ENCODE results near the gene PAX5.

PAX5 gene

GRCh38 chr9:36892279-36892678 lies 141.8 kb downstream of the PAX5 start:
- H3K36me3 ChIP-seq (ENCODE audit: control insufficient read depth in 2 of 2, insufficient read depth in 1 of 2, low read length in 2 of 2): no peaks in the 10 kb centered on the region
- H3K9me3 ChIP-seq (ENCODE audit: control insufficient read depth, insufficient read depth, low read depth, low read length): no peaks in the 10 kb centered on the region
- TF ChIP-seq ZNF664 (tag by site-specific recombination; IDR thresholded peaks at IDR 0.05) (peak; percentile 98), ZNF580 (tag by site-specific recombination; IDR thresholded peaks at IDR 0.05) (peak; percentile 34; the same call in 1 of the 2 replicates), FEZF1 (tag by site-specific recombination; IDR thresholded peaks at IDR 0.05) (no peak), ZNF24 (tag by site-specific recombination; IDR thresholded peaks at IDR 0.05) (peak; percentile 78), BCL11A (tag by site-specific recombination; IDR thresholded peaks at IDR 0.05; ENCODE audit: low read depth) (no peak), MZF1 (tag by site-specific recombination; IDR thresholded peaks at IDR 0.05; ENCODE audit: borderline replicate concordance) (peak; percentile 88; the same call in 1 of the 2 replicates), TRIM28 (IDR thresholded peaks at IDR 0.05; ENCODE audit: borderline replicate concordance, low read length) (peak; percentile 92), GLIS1 (tag by site-specific recombination; IDR thresholded peaks at IDR 0.05) (peak; percentile 8; the same call in 1 of the 2 replicates)
- CTCF ChIA-PET: interaction anchor here (1.1 to 4.1 kb wide), 3 partner anchors 9 to 88 kb away, joined by 3 to 23 read pairs (median 4); no protein-coding TSS in a partner anchor
- POLR2A ChIA-PET: interaction anchor here (1.6 kb wide), 1 partner anchor 11 kb away, joined by 4 read pairs; no protein-coding TSS in a partner anchor
- no peaks in the 10 kb centered on the region for H3K4me1 ChIP-seq (ENCODE audit: control insufficient read depth, insufficient read depth, low read length)
- H3K27ac ChIP-seq (ENCODE audit: extremely low read depth, low read depth, low read length): no peak overlapping the region
- no peak overlapping the region for H3K4me3 ChIP-seq (ENCODE audit: low read depth, low read length)

GRCh38 chr9:36891341-36891811 lies 142.7 kb downstream of the PAX5 start:
- H3K4me1 ChIP-seq (ENCODE audit: control insufficient read depth, insufficient read depth, low read length): no peaks in the 10 kb centered on the region
- no peaks in the 10 kb centered on the region for H3K36me3 ChIP-seq (ENCODE audit: control insufficient read depth in 2 of 2, insufficient read depth in 1 of 2, low read length in 2 of 2)
- no peak overlapping the region for H3K4me3 ChIP-seq (ENCODE audit: low read depth, low read length)
- H3K27ac ChIP-seq (ENCODE audit: extremely low read depth, low read depth, low read length): no peak overlapping the region
- ChIA-PET CTCF (interaction anchor here (0.7 to 4.1 kb wide), 6 partner anchors 10 to 89 kb away, joined by 3 to 23 read pairs (median 4); no protein-coding TSS in a partner anchor), POLR2A (interaction anchor here (0.5 to 1.6 kb wide), 2 partner anchors 12 to 296 kb away, joined by 4 read pairs; no protein-coding TSS in a partner anchor)
- no peaks in the 10 kb centered on the region for H3K9me3 ChIP-seq (ENCODE audit: control insufficient read depth, insufficient read depth, low read depth, low read length)
- TF ChIP-seq ZNF19 (tag by site-specific recombination; IDR thresholded peaks at IDR 0.05; ENCODE audit: low read depth) (no peak), REST (tag by site-specific recombination; IDR thresholded peaks at IDR 0.05) (no peak), ZNF558 (tag by site-specific recombination; IDR thresholded peaks at IDR 0.05) (no peak), ZNF24 (tag by site-specific recombination; IDR thresholded peaks at IDR 0.05) (peak; percentile 54; the same call in 1 of the 2 replicates), ZNF530 (tag by site-specific recombination; IDR thresholded peaks at IDR 0.05; ENCODE audit: low read depth) (no peak), ZNF214 (tag by site-specific recombination; IDR thresholded peaks at IDR 0.05; ENCODE audit: borderline replicate concordance) (no peak), ZBTB8A (tag by site-specific recombination; IDR thresholded peaks at IDR 0.05) (no peak), KLF1 (tag by site-specific recombination; IDR thresholded peaks at IDR 0.05) (peak; percentile 57), ZNF777 (tag by site-specific recombination; IDR thresholded peaks at IDR 0.05; ENCODE audit: borderline replicate concordance) (no peak), MYNN (tag by site-specific recombination; IDR thresholded peaks at IDR 0.05; ENCODE audit: borderline replicate concordance) (no peak), INSM2 (tag by site-specific recombination; IDR thresholded peaks at IDR 0.05) (peak; percentile 72), ZFP41 (tag by site-specific recombination; IDR thresholded peaks at IDR 0.05; ENCODE audit: borderline replicate concordance) (no peak), FEZF1 (tag by site-specific recombination; IDR thresholded peaks at IDR 0.05) (peak; percentile 51; the same call in 1 of the 2 replicates), ZNF629 (tag by site-specific recombination; IDR thresholded peaks at IDR 0.05) (peak; percentile 50), GFI1B (tag by site-specific recombination; IDR thresholded peaks at IDR 0.05) (peak; percentile 27; the same call in 1 of the 2 replicates), PRDM6 (tag by site-specific recombination; IDR thresholded peaks at IDR 0.05) (peak; percentile 32; the same call in 1 of the 2 replicates), KLF16 (tag by site-specific recombination; IDR thresholded peaks at IDR 0.05) (peak; percentile 73; the same call in 1 of the 2 replicates), ZNF747 (tag by site-specific recombination; IDR thresholded peaks at IDR 0.05) (no peak), ZNF76 (tag by site-specific recombination; IDR thresholded peaks at IDR 0.05; ENCODE audit: borderline replicate concordance, low read depth) (no peak)

All from HEK293 (cell line).